K562 (cell line): ENCODE measurements around the gene PIP5KL1. TPM values are rescaled to one million over a fixed set of nuclear protein-coding genes. Genes with fewer than 3 reads are reported as not detected.

Experiments used
- ARID1B ChIP-seq: fragments of 450-650 bp; IDR thresholded peaks from 2 replicates; pipeline ENCODE4 v1.6.1; 2016; ENCODE audit warnings: antibody characterized with exemption, mild to moderate bottlenecking, inconsistent platforms
- ATF7 ChIP-seq: fragments of 450-650 bp; IDR thresholded peaks from 2 replicates; pipeline ENCODE4 v1.7.1; 2014; ENCODE audit warnings: mild to moderate bottlenecking, moderate library complexity
- BCOR ChIP-seq: fragments of 450-650 bp; IDR thresholded peaks from 2 replicates; pipeline ENCODE4 v1.6.1; 2016
- CXXC5 ChIP-seq: fragments of 250-450 bp; sonication (Bioruptor Pico); IDR thresholded peaks from 2 replicates; pipeline ENCODE4 v1.8.0; 2022; ENCODE audit warnings: inconsistent platforms, mild to moderate bottlenecking, moderate library complexity
- EGR1 ChIP-seq: fragments of 450-650 bp; conservative IDR thresholded peaks from 2 replicates; pipeline ENCODE4 v1.6.1; 2017; ENCODE audit warnings: mild to moderate bottlenecking
- FIP1L1 ChIP-seq: fragments of 200-400 bp; formaldehyde crosslinking; IDR thresholded peaks from 2 replicates; pipeline ENCODE4 v1.6.1; 2018; ENCODE audit warnings: mild to moderate bottlenecking, low read depth, low read length; ENCODE audit not compliant: poor library complexity, severe bottlenecking
- GATAD2A ChIP-seq: fragments of 450-650 bp; IDR thresholded peaks from 2 replicates; pipeline ENCODE4 v1.6.1; 2017
- HDAC2 ChIP-seq: fragments of 450-650 bp; IDR thresholded peaks from 2 replicates; pipeline ENCODE4 v1.6.1; 2016; ENCODE audit warnings: mild to moderate bottlenecking
- KDM1A ChIP-seq, 2 experiments: fragments of 450-650 bp; IDR thresholded peaks; 2 replicates each; pipeline ENCODE4 v1.6.1; 2016; ENCODE audit warnings: mild to moderate bottlenecking in 2 of 2
- NCOA1 ChIP-seq: fragments of 450-650 bp; IDR thresholded peaks from 2 replicates; pipeline ENCODE4 v1.6.1; 2016; ENCODE audit warnings: low read depth
- PCBP1 ChIP-seq: fragments of 200-400 bp; formaldehyde crosslinking; IDR thresholded peaks from 2 replicates; pipeline ENCODE4 v1.6.1; 2018; ENCODE audit warnings: mild to moderate bottlenecking, low read depth, low read length; ENCODE audit not compliant: poor library complexity, severe bottlenecking
- PHF21A ChIP-seq: fragments of 450-650 bp; IDR thresholded peaks from 2 replicates; pipeline ENCODE4 v1.6.1; 2017; ENCODE audit warnings: low read depth, borderline replicate concordance
- RBBP5 ChIP-seq: fragments of 200-600 bp; sonication (generic); IDR thresholded peaks from 2 replicates; pipeline ENCODE4 v1.6.1; 2012; ENCODE audit warnings: borderline replicate concordance, mild to moderate bottlenecking, low read length, control low read depth, inconsistent platforms; ENCODE audit not compliant: insufficient read depth, poor library complexity, severe bottlenecking
- RCOR1 ChIP-seq, 2 experiments: IDR thresholded peaks; 2 replicates each; pipeline ENCODE4 v1.6.1; 2012; ENCODE audit warnings: low read depth in 2 of 2, low read length in 2 of 2, borderline replicate concordance in 1 of 2, improper control_type of control experiment in 1 of 2
- SPI1 ChIP-seq: IDR thresholded peaks from 2 replicates; pipeline ENCODE4 v1.6.1; 2011; ENCODE audit warnings: low read depth, low read length, control low read depth, borderline replicate concordance
- SRF ChIP-seq, 2 experiments: fragments of 250-450, 450-650 bp in 1 of 2; sonication (Bioruptor Pico) in 1 of 2; sonication (generic) in 1 of 2; formaldehyde crosslinking; IDR thresholded peaks; 2 replicates each; pipeline versions ENCODE4 v1.5.0 to v1.5.1; 2020 to 2022; ENCODE audit warnings: mild to moderate bottlenecking in 1 of 2, missing genetic modification reagents in 1 of 2
- UBTF ChIP-seq, 2 experiments: IDR thresholded peaks; 2 replicates each; pipeline ENCODE4 v1.6.1; 2012; ENCODE audit warnings: improper control_type of control experiment in 2 of 2, low read depth in 2 of 2, low read length in 2 of 2, borderline replicate concordance in 1 of 2
- ZFX ChIP-seq: sonication (generic); formaldehyde crosslinking; IDR thresholded peaks from 2 replicates; pipeline ENCODE4 v1.8.0; 2022; ENCODE audit warnings: mild to moderate bottlenecking, missing genetic modification reagents, moderate library complexity
- ZNF583 ChIP-seq: fragments of 250-450 bp; sonication (Bioruptor Pico); IDR thresholded peaks from 2 replicates; pipeline ENCODE4 v1.4.0; 2020
- polyA plus RNA-seq, 8 experiments: library from polyadenylated mRNA; depleted of rRNA in 4 of 8; stranded (reverse) in 5 of 8; unstranded in 3 of 8; fragments of >200 nt; fragmentation: Nextera tagmentation in 2 of 8; fragmentation: Illumina TruSeq in 1 of 8; extraction: Ambion mirVana in 2 of 8; extraction: Trizol in 1 of 8; gene quantifications; 2 replicates each; pipeline versions ENCODE4 v1.2.1 to v1.2.3, GENCODE V29; 2011 to 2014; ENCODE audit warnings: inconsistent platforms in 1 of 8, missing spikeins in 1 of 8
- total RNA-seq, 7 experiments: library from RNA; depleted of rRNA in 6 of 7; stranded (reverse); fragments of >200 nt in 6 of 7; fragmentation: Illumina TruSeq in 2 of 7; extraction: Trizol in 2 of 7; gene quantifications; 2 replicates each; pipeline versions ENCODE4 v1.2.1 to v1.2.3, GENCODE V29; 2011 to 2021; ENCODE audit warnings: low replicate concordance in 1 of 7
- TF ChIP-seq, protein P1 (sequence below), 3 experiments: IDR thresholded peaks in 2 of 3; conservative IDR thresholded peaks in 1 of 3; 2 replicates each; pipeline ENCODE4 v1.5.1; 2011 to 2012; ENCODE audit warnings: low read length in 3 of 3, mild to moderate bottlenecking in 3 of 3, control low read depth in 2 of 3, improper control_type of control experiment in 1 of 3, inconsistent platforms in 1 of 3, low read depth in 1 of 3, mixed read lengths in 1 of 3, moderate library complexity in 1 of 3; ENCODE audit not compliant: insufficient read depth in 2 of 3
- TF ChIP-seq, protein P2 (sequence below): fragments of 200-800 bp; sonication (Bioruptor generic); IDR thresholded peaks from 2 replicates; pipeline ENCODE4 v1.6.1; 2017; ENCODE audit warnings: missing genetic modification characterization, missing compliant biosample characterization

The PIP5KL1 gene
- total and polyA plus RNA-seq, 9 of the 15 experiments (the other 6 are each of a cell fraction or from before 2014, with no cell fraction given) = 0.18 to 4.8 (median 1.2) TPM

GRCh38 chr9:127977884-127978647 is 47.5 kb upstream of the PIP5KL1 start (continued):
- TF ChIP-seq CXXC5 (CRISPR knock-in tag) (peak; percentile 33), GATAD2A (no peak), FIP1L1 (no peak), HDAC2 (peak; percentile 49; the same call in 1 of the 2 replicates), UBTF (IDR thresholded peaks at IDR 0.05; ENCODE audit: borderline replicate concordance in 1 of 2, low read depth in 2 of 2, low read length in 2 of 2) (peak in 1 of 2 experiments; percentile 70; a peak in 1 of 4 replicates), ZNF583 (CRISPR knock-in tag) (no peak), ZFX (CRISPR knock-in tag) (0 out of 2 replicates have a peak, but pooled peaks have one; percentile 15), PHF21A (peak; percentile 64; the same call in 1 of the 2 replicates), PCBP1 (no peak), KDM1A (IDR thresholded peaks at IDR 0.05) (peak in 1 of 2 experiments; percentile 74; a peak in 3 of 4 replicates), ATF7 (0 out of 2 replicates have a peak, but pooled peaks have one; percentile 24), NCOA1 (no peak), RCOR1 (IDR thresholded peaks at IDR 0.05; ENCODE audit: borderline replicate concordance in 1 of 2, low read depth in 2 of 2, low read length in 2 of 2) (peak in 1 of 2 experiments; percentile 85; a peak in 1 of 4 replicates), ARID1B (peak; percentile 44; the same call in 1 of the 2 replicates), RBBP5 (no peak), EGR1 (peak; percentile 84), SPI1 (peak; percentile 88), SRF (CRISPR knock-in tag; IDR thresholded peaks at IDR 0.05) (peak in 1 of 2 experiments; percentile 26; a peak in 1 of 4 replicates), BCOR (peak; percentile 47)
- TF ChIP-seq, protein P1, sequence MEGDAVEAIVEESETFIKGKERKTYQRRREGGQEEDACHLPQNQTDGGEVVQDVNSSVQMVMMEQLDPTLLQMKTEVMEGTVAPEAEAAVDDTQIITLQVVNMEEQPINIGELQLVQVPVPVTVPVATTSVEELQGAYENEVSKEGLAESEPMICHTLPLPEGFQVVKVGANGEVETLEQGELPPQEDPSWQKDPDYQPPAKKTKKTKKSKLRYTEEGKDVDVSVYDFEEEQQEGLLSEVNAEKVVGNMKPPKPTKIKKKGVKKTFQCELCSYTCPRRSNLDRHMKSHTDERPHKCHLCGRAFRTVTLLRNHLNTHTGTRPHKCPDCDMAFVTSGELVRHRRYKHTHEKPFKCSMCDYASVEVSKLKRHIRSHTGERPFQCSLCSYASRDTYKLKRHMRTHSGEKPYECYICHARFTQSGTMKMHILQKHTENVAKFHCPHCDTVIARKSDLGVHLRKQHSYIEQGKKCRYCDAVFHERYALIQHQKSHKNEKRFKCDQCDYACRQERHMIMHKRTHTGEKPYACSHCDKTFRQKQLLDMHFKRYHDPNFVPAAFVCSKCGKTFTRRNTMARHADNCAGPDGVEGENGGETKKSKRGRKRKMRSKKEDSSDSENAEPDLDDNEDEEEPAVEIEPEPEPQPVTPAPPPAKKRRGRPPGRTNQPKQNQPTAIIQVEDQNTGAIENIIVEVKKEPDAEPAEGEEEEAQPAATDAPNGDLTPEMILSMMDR (IDR thresholded peaks at IDR 0.05 in 2 of 3, conservative IDR thresholded peaks at IDR 0.05 in 1 of 3; ENCODE audit: insufficient read depth in 2 of 3, low read depth in 1 of 3, low read length in 3 of 3) = peak; percentile 25 to 52 (median 48); a peak in 5 of 6 replicates
- TF ChIP-seq, protein P2, sequence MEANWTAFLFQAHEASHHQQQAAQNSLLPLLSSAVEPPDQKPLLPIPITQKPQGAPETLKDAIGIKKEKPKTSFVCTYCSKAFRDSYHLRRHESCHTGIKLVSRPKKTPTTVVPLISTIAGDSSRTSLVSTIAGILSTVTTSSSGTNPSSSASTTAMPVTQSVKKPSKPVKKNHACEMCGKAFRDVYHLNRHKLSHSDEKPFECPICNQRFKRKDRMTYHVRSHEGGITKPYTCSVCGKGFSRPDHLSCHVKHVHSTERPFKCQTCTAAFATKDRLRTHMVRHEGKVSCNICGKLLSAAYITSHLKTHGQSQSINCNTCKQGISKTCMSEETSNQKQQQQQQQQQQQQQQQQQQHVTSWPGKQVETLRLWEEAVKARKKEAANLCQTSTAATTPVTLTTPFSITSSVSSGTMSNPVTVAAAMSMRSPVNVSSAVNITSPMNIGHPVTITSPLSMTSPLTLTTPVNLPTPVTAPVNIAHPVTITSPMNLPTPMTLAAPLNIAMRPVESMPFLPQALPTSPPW = 0 out of 2 replicates have a peak, but pooled peaks have one; percentile 41
